ENCODE results near the gene PRPF31.

Gene PRPF31

GRCh38 chr19:54159352-54160181, 44.0 kb downstream of the PRPF31 start, which contains the start of gene LENG1:
Gene LENG1, minus strand, starts transcription at chr19:54159721. Its CDS starts 26 bp downstream, at chr19:54159695.
- peaks cover 21% of the 10 kb centered on the region for H3K4me1 ChIP-seq (ENCODE audit: insufficient read depth, low read length, poor library complexity, severe bottlenecking)
- H3F3A ChIP-seq (ENCODE audit: low read depth), result peaks cover 5% of the 10 kb centered on the region; the same call in 1 of the 2 replicates
- H3K36me3 ChIP-seq (ENCODE audit: insufficient read depth, low read length), result peaks cover 23% of the 10 kb centered on the region; the same call in 1 of the 2 replicates
- H3K27me3 ChIP-seq (ENCODE audit: insufficient read depth, low read length, poor library complexity, severe bottlenecking), result no peaks in the 10 kb centered on the region
- peak within 1 kb of the TSS; percentile 87 for H3K4me3 ChIP-seq (ENCODE audit: low read length, poor library complexity, severe bottlenecking)
- no peaks in the 10 kb centered on the region for H3K9me2 ChIP-seq (replicated peaks; ENCODE audit: low read depth, low read length)
- H3K9ac ChIP-seq (ENCODE audit: low read depth, low read length, poor library complexity, severe bottlenecking), result peak within 1 kb of the TSS; percentile 86
- peak within 1 kb of the TSS; percentile 95 for H3K4me2 ChIP-seq (ENCODE audit: low read depth, low read length, poor library complexity, severe bottlenecking)
- TF ChIP-seq CTCF (conservative IDR thresholded peaks at IDR 0.05; ENCODE audit: low read length) (peak; percentile 41), EZH2phosphoT487 (IDR thresholded peaks at IDR 0.05; ENCODE audit: borderline replicate concordance) (no peak)
- H4K20me1 ChIP-seq (ENCODE audit: insufficient read depth, low read length, poor library complexity, severe bottlenecking), result peaks cover 12% of the 10 kb centered on the region
- peak within 1 kb of the TSS; percentile 95 for H2AFZ ChIP-seq (ENCODE audit: low read length)
- H3K9me3 ChIP-seq (ENCODE audit: insufficient read depth, low read depth, low read length), result no peaks in the 10 kb centered on the region
- peaks cover 39% of the 10 kb centered on the region for H3K79me2 ChIP-seq (ENCODE audit: insufficient read depth, low read length)

- H3K4me1 ChIP-seq (ENCODE audit: insufficient read depth, low read length, poor library complexity, severe bottlenecking), result peaks cover 21% of the 10 kb centered on the region
- H3K4me3 ChIP-seq (ENCODE audit: low read length, poor library complexity, severe bottlenecking), result peak overlapping the region; percentile 87
- peaks cover 16% of the 10 kb centered on the region; the same call in 1 of the 2 replicates for H3K36me3 ChIP-seq (ENCODE audit: insufficient read depth, low read length)
- peak overlapping the region; percentile 95 for H2AFZ ChIP-seq (ENCODE audit: low read length)
- H4K20me1 ChIP-seq (ENCODE audit: insufficient read depth, low read length, poor library complexity, severe bottlenecking), result peaks cover 12% of the 10 kb centered on the region
- H3K4me2 ChIP-seq (ENCODE audit: low read depth, low read length, poor library complexity, severe bottlenecking), result peak overlapping the region; percentile 95
- TF ChIP-seq CTCF (conservative IDR thresholded peaks at IDR 0.05; ENCODE audit: low read length) (no peak), EZH2phosphoT487 (IDR thresholded peaks at IDR 0.05; ENCODE audit: borderline replicate concordance) (no peak)
- no peaks in the 10 kb centered on the region for H3K9me3 ChIP-seq (ENCODE audit: insufficient read depth, low read depth, low read length)
- H3K27me3 ChIP-seq (ENCODE audit: insufficient read depth, low read length, poor library complexity, severe bottlenecking), result no peaks in the 10 kb centered on the region
- no peaks in the 10 kb centered on the region for H3K9me2 ChIP-seq (replicated peaks; ENCODE audit: low read depth, low read length)
- H3F3A ChIP-seq (ENCODE audit: low read depth), result no peaks in the 10 kb centered on the region
- H3K79me2 ChIP-seq (ENCODE audit: insufficient read depth, low read length), result peaks cover 39% of the 10 kb centered on the region
- H3K9ac ChIP-seq (ENCODE audit: low read depth, low read length, poor library complexity, severe bottlenecking), result peak overlapping the region; percentile 86
Measured at GRCh38 chr19:54160182-54160811, 44.7 kb downstream of the PRPF31 start.

GRCh38 chr19:54160854-54161253, 45.3 kb downstream of the PRPF31 start:
- Histone ChIP-seq H3K9me3 (ENCODE audit: insufficient read depth, low read depth, low read length) (no peaks in the 10 kb centered on the region), H3K9ac (ENCODE audit: low read depth, low read length, poor library complexity, severe bottlenecking) (peak overlapping the region; percentile 86), H3K27me3 (ENCODE audit: insufficient read depth, low read length, poor library complexity, severe bottlenecking) (no peaks in the 10 kb centered on the region), H3K79me2 (ENCODE audit: insufficient read depth, low read length) (peaks cover 39% of the 10 kb centered on the region), H2AFZ (ENCODE audit: low read length) (no peak overlapping the region), H3K4me1 (ENCODE audit: insufficient read depth, low read length, poor library complexity, severe bottlenecking) (peaks cover 21% of the 10 kb centered on the region), H4K20me1 (ENCODE audit: insufficient read depth, low read length, poor library complexity, severe bottlenecking) (peaks cover 12% of the 10 kb centered on the region), H3F3A (ENCODE audit: low read depth) (no peaks in the 10 kb centered on the region), H3K9me2 (replicated peaks; ENCODE audit: low read depth, low read length) (no peaks in the 10 kb centered on the region), H3K4me2 (ENCODE audit: low read depth, low read length, poor library complexity, severe bottlenecking) (peak overlapping the region; percentile 95), H3K4me3 (ENCODE audit: low read length, poor library complexity, severe bottlenecking) (peak overlapping the region; percentile 87), H3K36me3 (ENCODE audit: insufficient read depth, low read length) (peaks cover 11% of the 10 kb centered on the region; the same call in 1 of the 2 replicates)
- no peak for TF ChIP-seq EZH2phosphoT487 (IDR thresholded peaks at IDR 0.05; ENCODE audit: borderline replicate concordance)
- no peak for TF ChIP-seq CTCF (conservative IDR thresholded peaks at IDR 0.05; ENCODE audit: low read length)

Measured in Loucy (cell line).